ENCODE results near the gene ZNF74. TPM values are rescaled to one million over a fixed set of nuclear protein-coding genes. Genes with fewer than 3 reads are reported as not detected.
"Not testable (repeated sequence)": the region's sequence is repeated elsewhere in the genome, so short reads cannot be mapped to it uniquely, and the experiment has no call there.

The ZNF74 gene
- total RNA-seq, 8 experiments from 2014 or later, result 4.3 to 34.2 (median 18.8) TPM

- Histone ChIP-seq H3K27ac (peak overlapping the region; percentile 17 to 19), H3K4me3 (no peak overlapping the region), H3K4me1 (replicated peaks in 1 of 2) (peaks cover 0 to under 1% of the 10 kb centered on the region in 2 donors)
- ATAC-seq (replicated peaks in 6 of 8), result no peak
- 80 to 100% (median 97%) methylated on average over 1 to 6 of the region's 13 CpGs; no CpG with 5 or more reads in 3 of the 10 experiments for WGBS, 10 experiments
- in situ Hi-C loops (cut with MboI; ENCODE audit: low pct_unique_long_range_greater_than_20kb in 2 of 9, low sequenced_read_pairs in 9 of 9, unreplicated experiment in 9 of 9), result no loop called here
Measured at GRCh38 chr22:20406686-20407408, 12.9 kb downstream of the ZNF74 start.

DNA sequence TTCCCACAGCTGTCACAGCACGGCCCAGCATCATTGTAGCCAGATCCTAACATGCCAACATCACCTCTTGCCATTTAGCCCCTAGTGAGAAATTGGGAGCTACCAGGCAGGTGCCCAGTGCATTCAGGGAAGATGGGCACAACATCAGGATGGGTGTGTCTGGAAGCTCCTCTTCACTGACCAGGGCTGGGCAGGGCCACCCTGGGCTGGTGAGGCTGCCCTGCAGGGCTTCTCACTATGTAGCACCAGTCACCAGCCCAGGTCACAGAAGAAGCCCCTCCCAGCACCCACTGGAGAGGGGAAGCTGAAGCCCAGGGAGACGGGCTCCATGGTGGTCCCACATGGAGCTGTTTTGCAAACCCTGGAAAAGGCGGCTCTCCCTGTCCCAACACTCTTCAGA lies 13.9 kb downstream of the ZNF74 start:
- Histone ChIP-seq H3K4me1 (replicated peaks in 1 of 2) (peaks cover 9 to 10% of the 10 kb centered on the region in 2 donors), H3K4me3 (no peak overlapping the region), H3K27ac (no peak overlapping the region)
- ATAC-seq (replicated peaks in 6 of 8), result no peak
- in situ Hi-C loops (cut with MboI; ENCODE audit: low pct_unique_long_range_greater_than_20kb in 2 of 9, low sequenced_read_pairs in 9 of 9, unreplicated experiment in 9 of 9), result no loop called here
- WGBS, 10 experiments, result 60 to 100% (median 71%) methylated on average over 1 of the region's 3 CpGs; no CpG with 5 or more reads in 7 of the 10 experiments

GRCh38 chr22:20408891-20409290 lies 14.9 kb downstream of the ZNF74 start:
- Histone ChIP-seq H3K4me3 (no peak overlapping the region), H3K4me1 (replicated peaks in 1 of 2) (peaks cover 11 to 14% of the 10 kb centered on the region in 2 donors), H3K27ac (no peak overlapping the region)
- in situ Hi-C loops (cut with MboI; ENCODE audit: low pct_unique_long_range_greater_than_20kb in 2 of 9, low sequenced_read_pairs in 9 of 9, unreplicated experiment in 9 of 9), result no loop called here
- peak in 1 of 8 experiments; percentile 34 for ATAC-seq (replicated peaks in 6 of 8)
- WGBS, 10 experiments, result 57 to 91% (median 86%) methylated on average over 1 to 4 of the region's 4 CpGs; no CpG with 5 or more reads in 6 of the 10 experiments

GRCh38 chr22:20409385-20409784 lies 15.4 kb downstream of the ZNF74 start:
- ATAC-seq (replicated peaks in 6 of 8); H3K27ac ChIP-seq; in situ Hi-C loops (cut with MboI; ENCODE audit: low pct_unique_long_range_greater_than_20kb in 2 of 9, low sequenced_read_pairs in 9 of 9, unreplicated experiment in 9 of 9); H3K4me3 ChIP-seq: not testable (repeated sequence)
- 80 to 97% (median 88%) methylated on average over 1 to 3 of the region's 3 CpGs; no CpG with 5 or more reads in 1 of the 10 experiments for WGBS, 10 experiments
- H3K4me1 ChIP-seq (replicated peaks in 1 of 2), result peaks cover 11 to 14% of the 10 kb centered on the region in 2 donors

DNA sequence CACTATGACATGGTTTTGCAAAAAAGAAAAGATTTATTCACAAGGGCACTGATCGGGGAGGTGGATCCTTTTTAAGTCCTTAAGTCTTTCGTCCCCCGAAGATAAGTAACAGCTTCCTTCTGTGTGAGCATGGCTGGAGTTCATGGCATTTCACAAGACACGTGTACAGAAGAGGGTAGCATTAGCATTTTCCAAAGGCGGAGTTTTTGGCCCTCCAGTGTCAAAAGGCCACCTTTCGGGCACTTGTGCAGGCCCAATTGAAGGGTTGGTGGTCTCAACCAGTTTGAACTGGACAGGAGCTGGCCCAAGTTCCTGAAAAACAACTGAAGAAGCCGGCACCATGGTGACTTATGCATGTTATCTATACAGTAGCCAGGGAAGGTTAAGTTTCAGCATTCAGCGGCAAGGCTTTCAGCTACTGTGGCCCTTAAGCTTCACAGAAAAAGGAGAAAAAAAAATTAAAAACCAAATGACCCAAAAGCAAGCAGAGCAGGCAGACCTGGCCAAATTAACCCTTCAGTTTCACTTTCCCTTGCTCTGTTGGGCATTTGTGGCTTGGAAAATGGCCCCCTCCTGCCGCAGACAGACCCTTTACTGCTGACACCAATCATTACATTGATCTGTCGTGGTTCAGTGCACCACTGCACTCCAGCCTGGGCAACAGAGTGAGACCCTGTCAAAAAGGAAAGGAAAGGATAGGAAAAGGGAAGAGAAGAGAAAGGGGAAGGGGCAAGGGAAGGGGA lies 18.7 kb downstream of the ZNF74 start:
- in situ Hi-C loops (cut with MboI; ENCODE audit: low pct_unique_long_range_greater_than_20kb in 2 of 9, low sequenced_read_pairs in 9 of 9, unreplicated experiment in 9 of 9), result no loop called here
- WGBS, 10 experiments, result 31 to 100% (median 40%) methylated on average over 1 to 8 of the region's 10 CpGs; no CpG with 5 or more reads in 3 of the 10 experiments
- no peak overlapping the region for H3K4me3 ChIP-seq
- peak overlapping the region in 1 of 2 donors; percentile 69 for H3K27ac ChIP-seq
- ATAC-seq (replicated peaks in 6 of 8), result peak in 5 of 8 experiments; percentile 47 to 61 (median 51)
- peaks cover 11 to 14% of the 10 kb centered on the region in 2 donors for H3K4me1 ChIP-seq (replicated peaks in 1 of 2)

DNA sequence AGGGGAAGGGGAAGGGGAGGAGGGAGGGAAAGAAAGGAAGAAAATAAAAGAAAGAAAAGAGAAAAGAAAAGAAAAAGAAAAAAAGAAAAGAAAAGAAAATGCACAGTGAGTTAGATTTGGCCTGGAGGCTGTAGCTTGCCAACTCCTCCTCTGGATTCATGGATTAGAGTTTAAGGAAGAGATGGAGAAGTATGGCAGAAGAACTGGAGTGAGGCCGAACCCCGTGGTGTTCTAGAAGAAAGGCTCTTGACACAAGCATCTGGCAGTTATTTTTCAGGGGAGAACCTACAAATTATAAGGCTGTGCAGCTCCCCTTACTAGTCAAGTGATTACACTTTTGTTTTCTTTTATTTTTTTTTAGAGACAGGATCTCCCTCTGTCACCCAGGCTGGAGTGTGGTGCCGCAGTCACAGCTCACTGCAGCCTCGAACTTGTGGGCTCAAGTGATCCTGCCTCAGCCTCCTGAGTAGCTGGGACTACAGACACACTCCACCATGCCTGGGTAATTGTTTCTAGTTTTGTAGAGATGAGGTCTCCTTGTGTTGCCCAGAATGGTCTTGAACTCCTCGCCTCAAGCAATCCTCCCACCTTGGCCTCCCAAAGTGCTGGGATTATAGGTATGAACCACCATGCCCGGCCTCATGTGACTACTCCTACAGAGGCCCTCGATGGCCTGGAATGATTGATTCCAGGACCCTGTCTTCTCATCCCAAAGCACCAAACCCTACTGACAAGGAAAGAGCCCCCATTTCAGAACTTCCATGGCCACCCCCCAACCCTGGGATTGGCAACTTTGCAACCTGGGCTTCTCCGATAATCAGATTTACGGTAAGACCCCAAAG lies 19.5 kb downstream of the ZNF74 start:
- WGBS, 10 experiments, result 65 to 100% (median 92%) methylated on average over 2 to 6 of the region's 9 CpGs; no CpG with 5 or more reads in 2 of the 10 experiments
- in situ Hi-C loops (cut with MboI; ENCODE audit: low pct_unique_long_range_greater_than_20kb in 2 of 9, low sequenced_read_pairs in 9 of 9, unreplicated experiment in 9 of 9), result no loop called here
- H3K4me3 ChIP-seq, result no peak overlapping the region
- peaks cover 11 to 16% of the 10 kb centered on the region in 2 donors for H3K4me1 ChIP-seq (replicated peaks in 1 of 2)
- no peak overlapping the region for H3K27ac ChIP-seq
- no peak for ATAC-seq (replicated peaks in 6 of 8)

GRCh38 chr22:20414059-20414440 lies 20.1 kb downstream of the ZNF74 start:
- Histone ChIP-seq H3K4me1 (replicated peaks in 1 of 2) (peaks cover 11 to 18% of the 10 kb centered on the region in 2 donors), H3K4me3 (no peak overlapping the region), H3K27ac (no peak overlapping the region)
- WGBS, 10 experiments, result 30 to 100% (median 87%) methylated on average over 1 to 5 of the region's 5 CpGs; no CpG with 5 or more reads in 2 of the 10 experiments
- ATAC-seq (replicated peaks in 6 of 8), result no peak
- in situ Hi-C loops (cut with MboI; ENCODE audit: low pct_unique_long_range_greater_than_20kb in 2 of 9, low sequenced_read_pairs in 9 of 9, unreplicated experiment in 9 of 9), result no loop called here

DNA sequence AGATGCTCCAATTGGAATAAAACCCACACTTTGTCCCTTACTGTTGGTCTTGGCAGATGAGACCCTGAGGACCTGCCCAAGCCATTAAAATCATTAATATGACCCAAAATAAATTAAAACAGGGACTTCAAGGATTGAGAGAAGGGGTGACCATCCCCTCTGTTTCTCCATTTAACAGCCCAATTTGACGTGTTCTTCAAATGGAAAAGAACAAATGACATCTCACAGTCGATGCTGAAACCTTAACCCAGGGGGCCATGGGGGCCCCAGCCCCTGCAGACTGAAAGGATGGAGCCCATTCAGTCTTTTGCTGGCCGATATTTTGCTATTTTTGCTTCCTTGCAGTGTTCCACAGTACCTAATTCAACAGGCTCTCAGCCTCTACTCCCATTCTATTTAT lies 20.5 kb downstream of the ZNF74 start:
- no peak overlapping the region for H3K27ac ChIP-seq
- WGBS, 10 experiments, result 19 to 100% (median 53%) methylated on average over 1 to 3 of the region's 3 CpGs
- no peak overlapping the region for H3K4me3 ChIP-seq
- ATAC-seq (replicated peaks in 6 of 8), result no peak
- in situ Hi-C loops (cut with MboI; ENCODE audit: low pct_unique_long_range_greater_than_20kb in 2 of 9, low sequenced_read_pairs in 9 of 9, unreplicated experiment in 9 of 9), result no loop called here
- peaks cover 11 to 18% of the 10 kb centered on the region in 2 donors for H3K4me1 ChIP-seq (replicated peaks in 1 of 2)

DNA sequence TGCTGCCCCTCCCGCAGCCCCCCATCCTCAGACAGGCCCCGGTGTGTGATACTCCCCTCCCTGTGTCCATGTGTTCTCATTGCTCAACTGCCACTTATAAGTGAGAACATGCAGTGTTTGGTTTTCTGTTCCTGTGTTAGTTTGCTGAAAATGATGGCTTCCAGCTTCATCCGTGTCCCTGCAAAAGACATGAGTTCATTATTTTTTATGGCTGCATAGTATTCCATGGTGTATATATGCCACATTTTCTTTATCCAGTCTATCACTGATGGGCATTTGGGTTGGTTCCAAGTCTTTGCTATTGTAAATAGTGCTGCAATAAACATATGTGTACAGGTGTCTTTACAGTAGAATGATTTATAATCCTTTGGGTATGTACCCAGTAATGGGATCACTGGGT lies 21.3 kb downstream of the ZNF74 start:
- ATAC-seq (replicated peaks in 6 of 8); H3K27ac ChIP-seq; H3K4me3 ChIP-seq; in situ Hi-C loops (cut with MboI; ENCODE audit: low pct_unique_long_range_greater_than_20kb in 2 of 9, low sequenced_read_pairs in 9 of 9, unreplicated experiment in 9 of 9): not testable (repeated sequence)
- H3K4me1 ChIP-seq (replicated peaks in 1 of 2), result peaks cover 11 to 19% of the 10 kb centered on the region in 2 donors
- WGBS, 10 experiments, result 0 to 100% (median 100%) methylated on average over 1 to 2 of the region's 3 CpGs; no CpG with 5 or more reads in 5 of the 10 experiments

DNA sequence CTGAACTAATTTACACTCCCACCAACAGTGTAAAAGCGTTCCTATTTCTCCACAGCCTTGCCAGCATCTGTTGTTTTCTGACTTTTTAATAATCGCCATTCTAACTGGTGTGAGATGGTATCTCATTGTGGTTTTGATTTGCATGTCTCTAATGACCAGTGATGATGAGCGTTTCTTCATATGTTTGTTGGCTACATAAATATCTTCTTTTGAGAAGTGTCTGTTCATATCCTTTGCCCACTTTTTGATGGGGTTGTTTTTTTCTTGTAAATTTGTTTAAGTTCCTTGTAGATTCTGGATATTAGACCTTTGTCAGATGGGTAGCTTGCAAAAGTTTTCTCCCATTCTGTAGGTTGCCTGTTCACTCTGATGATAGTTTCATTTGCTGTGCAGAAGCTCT lies 21.7 kb downstream of the ZNF74 start:
- H3K27ac ChIP-seq; ATAC-seq (replicated peaks in 6 of 8); H3K4me3 ChIP-seq; in situ Hi-C loops (cut with MboI; ENCODE audit: low pct_unique_long_range_greater_than_20kb in 2 of 9, low sequenced_read_pairs in 9 of 9, unreplicated experiment in 9 of 9): not testable (repeated sequence)
- peaks cover 11 to 20% of the 10 kb centered on the region in 2 donors for H3K4me1 ChIP-seq (replicated peaks in 1 of 2)
- WGBS, 10 experiments, result 79 to 100% (median 92%) methylated on average over 1 to 2 of the region's 3 CpGs; no CpG with 5 or more reads in 7 of the 10 experiments

DNA sequence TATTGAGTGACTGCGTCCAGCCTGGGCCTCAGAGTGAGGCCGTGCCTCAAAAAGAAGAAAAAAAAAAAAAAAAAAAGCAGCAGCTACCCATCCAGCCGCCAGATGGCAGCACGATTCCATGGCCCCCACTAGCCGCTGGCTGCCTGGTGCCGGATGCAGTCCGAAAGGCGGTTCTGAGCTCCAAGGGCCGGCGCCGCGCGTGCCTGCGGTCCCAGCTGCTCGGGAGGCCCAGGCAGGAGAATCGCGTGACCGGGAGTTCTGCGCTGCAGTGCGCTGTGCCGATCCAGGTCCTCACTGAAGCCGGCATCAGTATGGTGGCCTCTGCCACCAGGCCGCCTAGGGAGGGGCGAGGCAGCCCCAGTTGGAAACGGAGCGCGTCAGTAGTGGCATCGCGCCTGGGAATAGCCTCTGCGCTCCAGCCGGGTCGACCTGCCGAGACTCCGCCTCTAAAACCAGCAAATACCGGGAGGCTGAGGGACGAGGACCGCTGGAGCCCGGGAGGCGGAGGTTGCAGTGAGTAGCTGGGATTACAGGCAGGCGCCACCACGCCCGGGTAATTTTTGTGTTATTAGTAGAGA lies 24.3 kb downstream of the ZNF74 start:
- ATAC-seq (replicated peaks in 6 of 8), result peak; percentile 70 to 95 (median 88)
- peak overlapping the region; percentile 9 to 37 (median 20) for H3K4me3 ChIP-seq
- H3K4me1 ChIP-seq (replicated peaks in 1 of 2), result peaks cover 13 to 22% of the 10 kb centered on the region in 2 donors
- in situ Hi-C loops (cut with MboI; ENCODE audit: low pct_unique_long_range_greater_than_20kb in 2 of 9, low sequenced_read_pairs in 9 of 9, unreplicated experiment in 9 of 9), result no loop called here
- WGBS, 10 experiments, result 0 to 70% (median 6%) methylated on average over 1 to 11 of the region's 42 CpGs; no CpG with 5 or more reads in 4 of the 10 experiments
- no peak overlapping the region for H3K27ac ChIP-seq

DNA sequence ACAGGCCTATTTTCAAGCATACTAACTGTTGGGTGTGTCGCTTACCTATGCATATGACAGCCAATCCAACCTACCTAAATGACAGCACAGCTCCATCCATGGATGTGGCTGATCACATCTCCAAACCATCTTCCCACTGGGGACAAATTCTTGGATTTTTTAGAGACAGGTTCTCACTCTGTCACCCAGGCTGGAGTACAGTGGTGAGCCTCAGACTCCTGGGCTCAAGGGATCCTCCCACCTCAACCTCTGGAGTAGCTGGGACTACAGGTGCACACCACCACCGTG lies 25.7 kb downstream of the ZNF74 start:
- H3K27ac ChIP-seq, result no peak overlapping the region
- H3K4me3 ChIP-seq, result no peak overlapping the region
- WGBS, 10 experiments, result 71 to 100% (median 86%) methylated on average over 1 of the region's 2 CpGs; no CpG with 5 or more reads in 4 of the 10 experiments
- no peak for ATAC-seq (replicated peaks in 6 of 8)
- H3K4me1 ChIP-seq (replicated peaks in 1 of 2), result peaks cover 15 to 31% of the 10 kb centered on the region in 2 donors
- in situ Hi-C loops (cut with MboI; ENCODE audit: low pct_unique_long_range_greater_than_20kb in 2 of 9, low sequenced_read_pairs in 9 of 9, unreplicated experiment in 9 of 9), result no loop called here
